HL-60/S4 treated with retinoic acid at 250 ng/mL for 4 days and 3 days (cell line): ENCODE measurements around the gene SEMA5A.

Experiments used
- in situ Hi-C: fragments of 300-500 bp; cut with MboI; formaldehyde crosslinking; loops from 2 replicates; pipeline ENCODE4 v1.7.0; 2022; ENCODE audit warnings: low sequenced_read_pairs

SEMA5A gene

GRCh38 chr5:9547122-9547947 is 1.5 kb upstream of the SEMA5A start:
- in situ Hi-C loops, result no loop called here

- in situ Hi-C loops, result no loop called here
These were observed 511 bp downstream of the SEMA5A start for GRCh38 chr5:9545136-9545991.

GRCh38 chr5:9544502-9545135 is 1.3 kb downstream of the SEMA5A start:
- in situ Hi-C loops, result no loop called here

GRCh38 chr5:9544056-9544455 is 1.8 kb downstream of the SEMA5A start:
- in situ Hi-C loops, result no loop called here

- in situ Hi-C loops, result no loop called here
These were observed 2.5 kb downstream of the SEMA5A start for GRCh38 chr5:9543311-9543920.

GRCh38 chr5:9540791-9541190 is 5.1 kb downstream of the SEMA5A start:
- in situ Hi-C loops, result no loop called here

GRCh38 chr5:9538504-9538903 is 7.4 kb downstream of the SEMA5A start:
- in situ Hi-C loops, result no loop called here

- in situ Hi-C loops, result no loop called here
These were observed 8.4 kb downstream of the SEMA5A start for GRCh38 chr5:9537223-9538141.

GRCh38 chr5:9536717-9537116 is 9.2 kb downstream of the SEMA5A start:
- in situ Hi-C loops, result no loop called here

GRCh38 chr5:9534881-9535517 is 10.9 kb downstream of the SEMA5A start:
- in situ Hi-C loops, result no loop called here

- in situ Hi-C loops, result no loop called here
These were observed 12.1 kb downstream of the SEMA5A start for GRCh38 chr5:9533562-9534364.

- in situ Hi-C loops, result no loop called here
These were observed 12.8 kb downstream of the SEMA5A start for GRCh38 chr5:9533096-9533495.

GRCh38 chr5:9529513-9529912 is 16.4 kb downstream of the SEMA5A start:
- in situ Hi-C loops, result no loop called here

- in situ Hi-C loops, result no loop called here
These were observed 16.8 kb downstream of the SEMA5A start for GRCh38 chr5:9529041-9529480.

GRCh38 chr5:9524941-9525340 is 20.9 kb downstream of the SEMA5A start:
- in situ Hi-C loops, result no loop called here

- in situ Hi-C loops, result no loop called here
These were observed 22.6 kb downstream of the SEMA5A start for GRCh38 chr5:9523090-9523823.

- in situ Hi-C loops, result no loop called here
These were observed 26.3 kb downstream of the SEMA5A start for GRCh38 chr5:9519537-9519936.

- in situ Hi-C loops, result no loop called here
These were observed 29.3 kb downstream of the SEMA5A start for GRCh38 chr5:9516591-9516990.
